Fibroblast of upper back skin (primary cell): ENCODE results near the gene KIF21B.

Experiments used
- DNase-seq: peaks from one replicate; pipeline ENCODE4 v3.0.0-alpha.2; 2013

The KIF21B gene

DNA sequence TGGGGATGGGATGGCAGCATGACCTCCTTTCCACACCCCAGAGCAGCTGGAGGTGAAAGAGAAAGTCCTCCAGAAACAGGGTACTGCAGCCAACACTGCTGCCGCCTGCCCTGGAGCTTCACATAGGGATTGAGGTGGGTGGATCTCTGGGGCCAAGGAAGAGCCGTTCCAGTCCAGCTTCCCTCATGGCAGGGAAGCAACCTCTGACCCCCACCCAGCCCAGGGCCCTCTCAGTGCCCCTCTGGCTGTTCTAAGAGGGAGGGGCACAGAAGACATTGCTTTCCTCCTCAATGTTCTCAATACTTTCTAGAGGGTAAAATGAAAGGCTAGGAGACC is 5.7 kb downstream of the KIF21B start:
- DNase-seq, result no peak

GRCh38 chr1:201016943-201017827 is 6.3 kb downstream of the KIF21B start:
- DNase-seq, result peak; percentile 26

DNA sequence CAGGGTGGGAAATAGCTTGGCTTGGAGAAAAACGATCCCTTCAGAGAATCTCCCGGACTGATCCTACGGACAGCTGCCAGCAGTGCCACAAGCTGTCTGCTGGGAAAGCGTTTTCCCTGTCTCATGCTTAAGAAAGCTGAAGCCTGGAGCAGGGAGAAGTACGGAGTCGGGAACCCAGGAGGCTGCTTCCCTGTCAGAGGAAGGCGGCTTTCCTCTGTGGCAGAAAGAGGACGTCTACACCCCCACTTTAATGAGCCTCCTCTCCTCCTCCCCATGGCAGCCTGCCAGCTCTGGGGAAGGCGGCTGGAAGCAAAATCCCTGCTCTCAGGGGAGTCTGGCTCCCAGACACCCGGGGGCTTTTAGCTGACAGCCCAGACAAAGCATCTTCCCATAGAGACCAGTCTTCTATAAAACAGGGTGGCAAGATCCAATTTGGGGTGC is 7.3 kb downstream of the KIF21B start:
- peak; percentile 63 for DNase-seq

DNA sequence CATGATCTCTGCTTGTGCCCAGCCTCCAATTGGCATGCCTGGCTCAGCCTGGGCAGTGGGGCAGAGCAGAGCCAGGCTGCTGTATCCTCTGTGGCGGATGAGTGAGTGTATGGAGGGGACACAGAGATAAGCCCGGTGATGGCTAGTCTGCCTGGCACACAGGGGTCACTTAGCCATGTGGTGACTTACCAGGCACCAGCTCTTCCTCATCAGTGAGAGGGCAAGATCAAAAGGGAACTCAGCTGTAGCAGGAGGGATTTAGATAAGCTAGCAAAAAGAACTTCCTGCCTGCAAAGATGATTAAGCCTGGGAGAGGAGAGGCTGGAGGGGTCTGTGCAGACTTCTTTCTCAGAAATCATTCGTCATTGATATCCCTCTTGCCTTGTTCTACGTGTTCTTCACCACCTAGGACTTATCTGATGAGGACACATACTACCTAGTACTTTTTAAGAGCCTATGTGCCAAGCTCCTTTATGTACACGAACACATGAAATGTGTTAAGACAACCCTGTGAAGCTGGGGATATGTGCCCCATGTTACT is 7.9 kb downstream of the KIF21B start:
- no peak for DNase-seq

DNA sequence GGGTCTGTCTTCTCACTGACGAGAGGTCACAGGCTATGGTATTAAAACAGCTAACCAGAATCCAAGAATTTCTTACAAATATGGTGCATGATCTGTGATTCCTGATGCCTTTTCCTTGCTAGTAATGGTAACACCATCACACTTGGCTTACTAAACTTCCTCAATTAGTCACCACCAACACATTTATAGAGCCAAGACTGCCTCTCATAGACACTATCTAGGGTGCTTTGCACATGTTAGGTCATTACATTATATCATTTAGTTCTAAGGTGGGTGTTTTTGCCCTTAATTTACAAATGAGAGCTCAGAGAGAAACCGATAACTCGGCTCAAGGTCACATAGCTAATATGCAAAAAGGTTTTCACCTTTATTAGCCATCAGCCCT is 8.7 kb downstream of the KIF21B start:
- no peak for DNase-seq

DNA sequence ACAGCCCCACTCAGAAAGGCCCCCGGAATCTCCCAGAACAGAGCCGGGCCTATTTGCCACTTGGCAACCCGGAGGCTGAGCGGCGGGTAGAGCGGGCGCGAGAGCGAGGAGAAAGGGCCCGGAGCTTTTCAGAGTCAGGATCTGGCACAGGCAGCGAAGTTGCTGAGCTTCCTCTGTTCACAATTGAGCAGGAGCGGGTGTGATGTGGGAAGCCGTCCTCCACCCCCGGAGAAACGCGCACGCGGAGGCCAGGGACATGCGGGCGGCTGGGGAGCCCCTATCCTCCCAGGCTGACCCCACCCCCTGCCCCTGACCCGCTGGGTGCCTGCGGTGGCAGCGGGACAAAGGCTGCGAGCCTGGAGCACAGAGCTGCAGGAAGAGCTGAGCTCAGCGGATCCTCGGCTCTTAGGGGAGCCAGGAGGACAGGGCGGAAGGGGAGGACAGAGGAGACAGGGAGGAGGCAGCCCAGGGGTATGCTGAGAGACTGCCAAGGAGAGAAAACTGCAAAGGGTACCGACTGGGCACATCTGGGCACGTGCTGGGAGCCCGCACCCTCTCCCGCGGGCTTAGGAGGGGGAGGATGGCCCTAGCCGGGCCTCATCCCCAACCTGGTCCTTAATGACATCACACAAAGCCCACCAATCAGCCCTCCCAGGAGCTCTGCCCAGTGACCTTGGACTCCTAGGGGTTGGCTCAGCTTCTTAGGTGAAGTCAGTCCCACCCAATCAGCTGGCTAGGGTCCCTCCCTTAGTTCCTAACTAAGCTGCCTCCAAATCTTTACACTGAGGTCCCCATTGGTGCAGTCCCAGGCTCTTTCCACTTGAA is 9.3 kb downstream of the KIF21B start:
- no peak for DNase-seq

DNA sequence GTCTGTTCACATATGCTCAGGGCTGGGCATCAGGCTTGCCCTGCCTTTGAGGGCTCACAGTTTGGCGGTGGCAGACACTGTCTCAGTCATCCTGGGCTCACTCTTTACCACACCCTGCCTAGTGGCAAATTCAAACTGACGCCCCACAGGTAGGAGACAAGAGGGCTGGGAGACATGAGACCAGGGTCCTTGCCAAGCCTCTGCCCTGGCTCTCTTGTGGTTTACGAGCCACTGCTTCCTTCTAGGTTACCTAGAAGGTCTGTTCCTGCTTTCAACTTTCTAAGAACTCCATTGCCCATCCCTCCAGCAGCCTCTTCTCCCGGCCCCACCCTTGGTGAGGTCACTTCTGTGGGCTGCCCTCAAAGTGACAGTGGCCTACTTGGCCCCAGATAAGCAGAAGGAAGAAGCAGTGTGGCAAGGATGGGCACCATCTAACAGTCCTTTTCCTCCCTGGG is 10.5 kb downstream of the KIF21B start:
- DNase-seq, result no peak

DNA sequence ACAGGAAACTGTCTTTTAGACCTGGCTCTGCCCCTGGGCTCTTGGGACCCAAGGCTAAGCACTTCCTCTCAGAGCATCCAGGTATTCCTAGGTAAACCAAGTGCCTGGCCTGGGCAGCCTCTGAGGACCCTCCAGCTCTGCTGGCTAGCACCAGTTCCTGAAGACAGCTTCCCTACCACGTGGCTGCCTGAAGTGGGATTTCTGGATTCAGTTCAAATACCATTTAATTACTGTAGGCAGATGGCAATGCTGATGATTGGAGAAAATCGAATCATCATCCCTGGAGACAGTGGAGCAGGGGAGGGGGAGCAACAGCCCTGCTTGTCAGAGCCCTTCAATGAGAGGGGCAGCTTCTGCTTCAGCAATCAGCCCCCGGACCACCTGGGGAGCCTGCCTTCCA is 11.9 kb downstream of the KIF21B start:
- no peak for DNase-seq

DNA sequence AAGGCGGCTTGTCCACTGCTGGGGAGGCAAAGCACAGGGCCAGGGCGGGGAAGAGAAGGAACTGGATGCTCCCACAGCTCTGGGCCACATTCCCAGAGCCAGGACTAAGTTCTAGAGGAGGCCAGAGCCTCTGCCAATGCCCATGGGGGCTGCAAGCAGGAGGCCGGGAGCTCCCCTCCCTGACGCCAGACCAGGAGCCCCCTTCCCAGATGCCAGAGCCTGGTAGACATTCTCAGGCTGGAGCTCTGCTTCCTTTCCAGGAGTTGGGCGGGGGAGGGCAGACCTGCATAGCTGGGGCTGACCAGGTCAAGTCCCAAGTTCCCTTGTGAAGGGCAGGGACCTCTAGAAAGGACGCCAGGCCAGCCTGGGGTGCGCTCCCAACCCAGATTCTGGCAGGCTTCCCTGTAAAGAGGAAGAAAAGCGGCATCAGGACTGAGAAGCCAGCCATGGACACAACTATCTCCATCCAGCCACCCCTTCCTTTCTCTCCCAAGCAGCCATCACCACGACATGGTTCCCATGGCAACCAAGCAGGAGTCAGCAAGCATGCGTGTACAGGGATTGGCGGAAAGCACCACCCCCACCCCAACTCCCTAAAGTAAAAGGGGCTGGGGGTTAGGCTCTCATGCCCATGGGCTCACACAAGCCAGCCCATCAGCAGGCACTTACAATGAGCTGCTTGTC is 13.4 kb downstream of the KIF21B start:
- DNase-seq, result no peak

- DNase-seq, result no peak
These were observed 14.7 kb downstream of the KIF21B start for GRCh38 chr1:201008666-201009360.

- DNase-seq, result no peak
These were observed 16.0 kb downstream of the KIF21B start for GRCh38 chr1:201007481-201007880.

DNA sequence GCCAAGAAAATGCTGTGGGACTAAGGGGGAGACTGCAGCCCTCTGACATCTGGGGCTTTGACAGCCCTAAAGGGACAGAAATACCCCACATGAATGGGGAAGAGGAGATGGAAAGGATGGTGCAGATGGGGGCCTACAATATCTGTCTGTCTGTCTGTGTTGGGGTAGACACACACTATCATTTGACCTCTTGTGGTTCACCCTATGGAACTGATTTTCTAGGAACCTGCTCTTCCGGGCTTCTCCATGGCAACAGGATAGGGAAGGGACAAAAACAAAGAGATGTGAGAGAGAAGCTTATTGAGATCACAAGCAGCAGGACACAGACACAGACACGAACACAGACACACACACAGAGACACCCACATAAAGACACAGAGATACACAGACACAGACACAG is 17.1 kb downstream of the KIF21B start:
- no peak for DNase-seq

DNA sequence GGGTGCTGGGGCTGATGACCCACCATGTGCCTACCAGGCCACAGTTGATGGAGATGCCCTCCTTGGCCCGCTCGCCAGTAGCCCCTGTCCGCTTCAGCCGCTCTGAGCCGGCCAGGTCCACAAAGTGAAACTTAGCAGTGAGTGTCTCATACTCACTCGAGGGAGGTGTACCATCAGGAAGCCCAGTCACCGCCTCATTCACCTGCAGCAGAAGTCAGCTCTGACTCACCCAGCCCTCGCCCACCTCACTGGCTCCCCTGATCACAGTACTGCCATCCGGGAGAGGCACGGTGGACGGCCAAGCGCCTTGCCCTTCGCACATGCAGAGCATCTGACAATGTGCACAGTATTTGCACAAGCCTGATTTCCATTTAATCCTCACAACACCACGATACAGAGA is 18.8 kb downstream of the KIF21B start:
- no peak for DNase-seq

DNA sequence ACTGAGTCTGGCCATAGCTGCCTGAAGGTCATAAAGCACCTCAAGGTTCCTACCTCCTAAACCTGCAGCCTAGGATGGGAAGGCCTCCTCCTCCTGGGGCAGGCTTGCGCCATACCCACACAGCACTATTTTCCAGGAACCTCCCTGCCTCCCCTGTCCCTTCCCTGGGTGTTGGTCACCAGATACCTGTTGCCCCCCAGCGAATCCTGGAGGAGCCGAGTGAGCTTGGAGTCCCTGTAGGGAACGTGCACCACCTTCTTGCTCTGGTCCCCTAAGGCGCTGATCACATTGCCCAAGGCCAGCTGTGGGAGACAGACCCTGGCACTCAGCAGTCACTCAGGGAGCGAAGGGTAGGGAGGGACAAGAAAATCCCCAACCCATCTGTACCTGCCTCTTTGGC is 19.4 kb downstream of the KIF21B start:
- no peak for DNase-seq

GRCh38 chr1:201002510-201002909 is 21.0 kb downstream of the KIF21B start:
- DNase-seq, result no peak

DNA sequence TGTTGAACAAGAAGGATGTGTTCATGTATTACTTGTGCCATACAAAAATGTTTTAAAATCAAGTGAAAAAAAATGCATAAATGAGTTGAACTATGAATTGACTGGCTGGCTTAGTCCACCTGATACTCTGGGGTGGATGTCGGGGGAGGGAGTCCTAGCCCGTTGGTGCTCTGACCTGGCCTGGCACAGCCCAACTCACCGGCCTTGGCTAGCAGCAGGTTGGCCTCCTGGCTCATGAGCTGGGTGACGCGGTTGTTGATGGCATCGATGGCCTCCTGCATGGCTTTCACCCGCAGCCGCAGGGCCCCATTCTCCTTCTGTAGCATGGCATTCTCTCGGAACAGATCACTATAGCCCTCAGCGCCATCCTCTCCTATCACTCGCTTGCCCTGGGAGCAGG is 21.6 kb downstream of the KIF21B start:
- no peak for DNase-seq

- no peak for DNase-seq
These were observed 23.1 kb downstream of the KIF21B start for GRCh38 chr1:201000391-201000790.

GRCh38 chr1:200999667-201000066 is 23.8 kb downstream of the KIF21B start:
- no peak for DNase-seq

GRCh38 chr1:200998323-200998722 is 25.2 kb downstream of the KIF21B start:
- no peak for DNase-seq

- no peak for DNase-seq
These were observed 31.0 kb downstream of the KIF21B start for GRCh38 chr1:200992382-200993048.

- no peak for DNase-seq
These were observed 32.4 kb downstream of the KIF21B start for GRCh38 chr1:200991097-200991614.

GRCh38 chr1:200990114-200990513 is 33.4 kb downstream of the KIF21B start:
- no peak for DNase-seq
